Neural cell (in vitro differentiated cells): Measurements from ENCODE around the gene TFCP2L1. TPM values are rescaled to one million over a fixed set of nuclear protein-coding genes. Genes with fewer than 3 reads are reported as not detected.
"Not testable (repeated sequence)": the region's sequence is repeated elsewhere in the genome, so short reads cannot be mapped to it uniquely, and the experiment has no call there.

Source experiments
- H2AFZ ChIP-seq: fragments of 200-600, 300-800 bp; sonication (generic), shearing (Covaris generic); 2 replicates; pipeline ENCODE4 v1.6.0; 2014; ENCODE audit warnings: low read depth, mild to moderate bottlenecking, antibody characterized with exemption, low read length, moderate library complexity
- H3F3A ChIP-seq: fragments of 200-600 bp; shearing (Covaris generic); 2 replicates; pipeline ENCODE4 v1.6.1; 2016; ENCODE audit warnings: mild to moderate bottlenecking, moderate library complexity, mixed read lengths, antibody characterized with exemption, low read length; ENCODE audit not compliant: insufficient read depth, poor library complexity, severe bottlenecking
- H3K27ac ChIP-seq: fragments of 200-600, 300-800 bp; sonication (generic), shearing (Covaris generic); 2 replicates; pipeline ENCODE4 v1.5.1; 2014; ENCODE audit warnings: mild to moderate bottlenecking, low read length, moderate library complexity
- H3K27me3 ChIP-seq: fragments of 300-800, 200-600 bp; sonication (generic), shearing (Covaris generic); 2 replicates; pipeline ENCODE4 v1.6.0; 2014; ENCODE audit warnings: mild to moderate bottlenecking, low read depth, low read length, moderate library complexity; ENCODE audit not compliant: insufficient read depth
- H3K36me3 ChIP-seq: fragments of 300-800, 200-600 bp; sonication (generic), shearing (Covaris generic); 2 replicates; pipeline ENCODE4 v1.5.1; 2014; ENCODE audit warnings: mild to moderate bottlenecking, antibody characterized with exemption, low read length, moderate library complexity; ENCODE audit not compliant: insufficient read depth
- H3K4me2 ChIP-seq: fragments of 300-800, 200-600 bp; sonication (generic), shearing (Covaris generic); 2 replicates; pipeline ENCODE4 v1.6.0; 2014; ENCODE audit warnings: mild to moderate bottlenecking, low read length
- H3K4me3 ChIP-seq: fragments of 300-800, 200-600 bp; sonication (generic), shearing (Covaris generic); 2 replicates; pipeline ENCODE4 v1.5.1; 2014; ENCODE audit warnings: mild to moderate bottlenecking, low read length, moderate library complexity
- H3K79me2 ChIP-seq: fragments of 200-600 bp; shearing (Covaris generic); replicated peaks from 2 replicates; pipeline ENCODE4 v1.6.0; 2014; ENCODE audit warnings: mild to moderate bottlenecking, low read length, moderate library complexity; ENCODE audit not compliant: insufficient read depth
- H3K9ac ChIP-seq: fragments of 300-800, 200-600 bp; sonication (generic), shearing (Covaris generic); 2 replicates; pipeline ENCODE4 v1.6.1; 2016; ENCODE audit warnings: mild to moderate bottlenecking, low read length, mixed read lengths
- H3K9me2 ChIP-seq: fragments of 200-600 bp; shearing (Covaris generic); 2 replicates; pipeline ENCODE4 v1.6.1; 2016; ENCODE audit warnings: mild to moderate bottlenecking, low read length, mixed read lengths; ENCODE audit not compliant: insufficient read depth
- H3K9me3 ChIP-seq: fragments of 200-600, 300-800 bp; sonication (generic), shearing (Covaris generic); 2 replicates; pipeline ENCODE4 v1.6.1; 2016; ENCODE audit warnings: mild to moderate bottlenecking, mixed run types, low read length, moderate library complexity, mixed read lengths
- H4K20me1 ChIP-seq: fragments of 200-600 bp; shearing (Covaris generic); 2 replicates; pipeline ENCODE4 v1.6.1; 2016; ENCODE audit warnings: mild to moderate bottlenecking, mixed run types; ENCODE audit not compliant: insufficient read depth
- CTCF ChIP-seq: fragments of 450-650 bp; IDR thresholded peaks from 2 replicates; pipeline ENCODE4 v1.5.1; 2014; ENCODE audit warnings: antibody characterized with exemption, mild to moderate bottlenecking, moderate library complexity; ENCODE audit not compliant: poor library complexity, severe bottlenecking
- EP300 ChIP-seq: fragments of 450-650 bp; conservative IDR thresholded peaks from 2 replicates; pipeline ENCODE4 v1.6.1; 2014; ENCODE audit warnings: antibody characterized with exemption, mild to moderate bottlenecking, moderate library complexity; ENCODE audit not compliant: poor library complexity, severe bottlenecking
- EZH2 ChIP-seq: fragments of 200-600, 300-800 bp; shearing (Covaris generic), sonication (generic); IDR thresholded peaks from 2 replicates; pipeline ENCODE4 v1.6.1; 2014; ENCODE audit warnings: antibody characterized with exemption, low read length, borderline replicate concordance, mild to moderate bottlenecking; ENCODE audit not compliant: insufficient read depth, poor library complexity, severe bottlenecking
- POLR2AphosphoS5 ChIP-seq: IDR thresholded peaks from 2 replicates; pipeline ENCODE4 v1.6.1; 2012
- RAD21 ChIP-seq: fragments of 450-650 bp; conservative IDR thresholded peaks from 2 replicates; pipeline ENCODE4 v1.6.1; 2014; ENCODE audit warnings: antibody characterized with exemption, mild to moderate bottlenecking, moderate library complexity
- SMC3 ChIP-seq: fragments of 450-650 bp; conservative IDR thresholded peaks from 2 replicates; pipeline ENCODE4 v1.6.1; 2014; ENCODE audit warnings: antibody characterized with exemption, mild to moderate bottlenecking, moderate library complexity; ENCODE audit not compliant: poor library complexity
- polyA plus RNA-seq: library from polyadenylated mRNA; depleted of rRNA; stranded (reverse); fragments of >200 nt; gene quantifications from 2 replicates; pipeline ENCODE4 v1.2.3, GENCODE V29; 2014

The TFCP2L1 gene
- polyA plus RNA-seq, 1 donor from 2014 or later: 0.04 TPM

GRCh38 chr2:121333231-121333630 lies 48.2 kb upstream of the TFCP2L1 start:
- no peaks in the 10 kb centered on the region for H3F3A ChIP-seq
- no peaks in the 10 kb centered on the region for H3K27me3 ChIP-seq
- TF ChIP-seq EZH2 (no peak), EP300 (no peak)
- H4K20me1 ChIP-seq: no peaks in the 10 kb centered on the region
- no peak overlapping the region for H3K27ac ChIP-seq
- H3K4me2 ChIP-seq: no peak overlapping the region
- H3K4me3 ChIP-seq: no peak overlapping the region
- H3K79me2 ChIP-seq: no peaks in the 10 kb centered on the region
- H3K9me3 ChIP-seq: no peaks in the 10 kb centered on the region
- no peak overlapping the region for H2AFZ ChIP-seq
- no peak overlapping the region for H3K9ac ChIP-seq
- H3K36me3 ChIP-seq: no peaks in the 10 kb centered on the region
- H3K9me2 ChIP-seq: no peaks in the 10 kb centered on the region

- H3K9me2 ChIP-seq, H3K27me3 ChIP-seq, H3K9me3 ChIP-seq, H3K4me2 ChIP-seq, H3K27ac ChIP-seq, H3K79me2 ChIP-seq, H2AFZ ChIP-seq, H3K9ac ChIP-seq, H3F3A ChIP-seq, H3K36me3 ChIP-seq, H4K20me1 ChIP-seq, H3K4me3 ChIP-seq: not testable (repeated sequence)
Measured at GRCh38 chr2:121331324-121331723, 46.3 kb upstream of the TFCP2L1 start.

GRCh38 chr2:121330921-121331320 lies 45.9 kb upstream of the TFCP2L1 start:
- Histone ChIP-seq H3K9me3 (no peaks in the 10 kb centered on the region), H3K4me2 (no peak overlapping the region), H3F3A (no peaks in the 10 kb centered on the region), H3K9me2 (no peaks in the 10 kb centered on the region), H3K4me3 (no peak overlapping the region), H4K20me1 (no peaks in the 10 kb centered on the region), H2AFZ (no peak overlapping the region), H3K9ac (no peak overlapping the region), H3K27ac (no peak overlapping the region), H3K79me2 (no peaks in the 10 kb centered on the region), H3K27me3 (no peaks in the 10 kb centered on the region), H3K36me3 (no peaks in the 10 kb centered on the region)
- no peak for TF ChIP-seq CTCF

- H3K27ac ChIP-seq: no peak overlapping the region
- no peaks in the 10 kb centered on the region for H3F3A ChIP-seq
- H3K9me2 ChIP-seq: no peaks in the 10 kb centered on the region
- no peaks in the 10 kb centered on the region for H3K36me3 ChIP-seq
- no peak overlapping the region for H3K4me3 ChIP-seq
- H3K27me3 ChIP-seq: no peaks in the 10 kb centered on the region
- no peak overlapping the region for H3K4me2 ChIP-seq
- no peaks in the 10 kb centered on the region for H3K9me3 ChIP-seq
- H3K79me2 ChIP-seq: no peaks in the 10 kb centered on the region
- no peaks in the 10 kb centered on the region for H4K20me1 ChIP-seq
- no peak overlapping the region for H2AFZ ChIP-seq
- no peak for TF ChIP-seq RAD21
- no peak for TF ChIP-seq EP300
- no peak for TF ChIP-seq POLR2AphosphoS5
- no peak for TF ChIP-seq CTCF
- no peak for TF ChIP-seq EZH2
- no peak for TF ChIP-seq SMC3
- no peak overlapping the region for H3K9ac ChIP-seq
Measured at GRCh38 chr2:121329786-121330185, 44.8 kb upstream of the TFCP2L1 start.
